HG02759 (cell line): Measurements from ENCODE around the gene GID4.
A peak's percentile ranks its signal among the peaks of the same experiment; 100 is the strongest.
"Not testable (repeated sequence)": the region's sequence is repeated elsewhere in the genome, so short reads cannot be mapped to it uniquely, and the experiment has no call there.

Experiments used
- ATAC-seq: cut with Tn5 transposase; IDR thresholded peaks from one replicate; pipeline ENCODE4 v1.9.1; 2021; ENCODE audit warnings: mild to moderate bottlenecking, moderate library complexity; ENCODE audit not compliant: unreplicated experiment

The GID4 gene

GRCh38 chr17:18038861-18039534, at the start of gene GID4, which contains the start of gene ATPAF2:
TSS of gene GID4 (plus strand) at chr17:18039408. CDS start at chr17:18039465, 57 bp downstream.
TSS of gene ATPAF2 (minus strand) at chr17:18039168. CDS start at chr17:18039013, 155 bp downstream.
- ATAC-seq, result peak; percentile 93

GRCh38 chr17:17989618-17990017, 49.6 kb upstream of the GID4 start:
- no peak for ATAC-seq

DNA sequence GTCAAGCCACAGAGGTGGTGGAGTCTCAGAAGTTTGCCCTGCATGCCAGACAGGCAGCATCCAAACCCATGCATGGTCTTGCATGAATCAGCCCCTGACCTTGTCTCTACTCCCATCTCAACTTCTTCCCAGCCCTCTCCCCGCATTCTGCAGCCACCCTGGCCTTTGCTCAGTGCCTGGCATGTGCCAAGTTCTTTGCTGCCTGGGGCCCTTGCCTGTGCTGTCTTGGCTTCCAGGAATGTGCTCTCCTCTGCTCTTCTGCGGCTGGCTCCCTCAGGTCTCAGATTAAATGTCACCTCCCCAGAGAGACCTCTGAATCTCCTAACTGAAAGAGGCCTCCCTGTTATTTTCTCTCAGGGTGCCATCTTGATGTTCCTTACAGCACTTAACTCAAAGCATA, 48.9 kb upstream of the GID4 start:
- no peak for ATAC-seq

DNA sequence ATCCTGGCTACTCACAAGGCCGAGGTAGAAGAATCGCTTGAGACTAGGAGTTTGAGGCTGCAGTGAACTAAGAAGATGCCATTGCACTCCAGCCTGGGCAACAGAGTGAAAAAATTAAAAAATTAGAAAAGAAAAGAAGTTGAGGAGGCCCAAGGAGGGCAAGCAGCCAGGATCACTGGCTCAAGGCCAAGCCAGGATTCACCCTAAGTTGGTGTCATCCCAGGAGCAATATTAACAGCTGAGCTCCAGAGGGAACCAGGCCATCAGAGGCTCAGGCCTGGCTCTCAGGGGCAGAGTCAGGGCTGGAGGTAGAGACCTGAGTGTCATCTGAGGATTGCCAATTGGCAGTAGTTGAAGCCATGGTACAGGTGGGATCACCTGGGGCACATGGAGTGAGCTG, 45.8 kb upstream of the GID4 start:
- ATAC-seq, result no peak

- no peak for ATAC-seq
Measured at GRCh38 chr17:17993852-17994251, 45.4 kb upstream of the GID4 start.

- no peak for ATAC-seq
Measured at GRCh38 chr17:17994271-17995069, 44.7 kb upstream of the GID4 start.

GRCh38 chr17:17995887-17996286, 43.3 kb upstream of the GID4 start:
- ATAC-seq, result not testable (repeated sequence)

DNA sequence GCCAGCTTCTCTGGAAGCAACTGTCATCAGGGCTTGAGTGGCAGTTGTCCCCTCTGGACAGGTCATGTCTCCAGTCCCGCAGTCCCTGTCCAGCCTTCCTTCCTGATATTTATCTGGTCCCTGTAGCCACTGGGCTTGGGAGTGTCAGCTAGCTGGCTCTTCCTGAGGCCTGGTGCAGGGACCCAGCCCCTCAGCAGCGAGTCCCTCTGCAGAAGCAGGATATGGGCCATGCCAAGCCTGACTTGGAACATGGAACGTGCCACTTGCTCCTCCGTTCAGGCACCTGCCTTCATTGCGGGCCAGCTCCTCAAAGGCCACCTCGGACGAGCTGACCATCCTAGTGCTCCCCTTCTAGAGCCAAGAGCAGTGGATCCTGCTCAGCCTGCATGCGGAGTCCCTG, 40.3 kb upstream of the GID4 start:
- no peak for ATAC-seq

GRCh38 chr17:17999364-18000029, 39.7 kb upstream of the GID4 start:
- no peak for ATAC-seq

GRCh38 chr17:18000030-18000408, 39.2 kb upstream of the GID4 start:
- ATAC-seq, result no peak

DNA sequence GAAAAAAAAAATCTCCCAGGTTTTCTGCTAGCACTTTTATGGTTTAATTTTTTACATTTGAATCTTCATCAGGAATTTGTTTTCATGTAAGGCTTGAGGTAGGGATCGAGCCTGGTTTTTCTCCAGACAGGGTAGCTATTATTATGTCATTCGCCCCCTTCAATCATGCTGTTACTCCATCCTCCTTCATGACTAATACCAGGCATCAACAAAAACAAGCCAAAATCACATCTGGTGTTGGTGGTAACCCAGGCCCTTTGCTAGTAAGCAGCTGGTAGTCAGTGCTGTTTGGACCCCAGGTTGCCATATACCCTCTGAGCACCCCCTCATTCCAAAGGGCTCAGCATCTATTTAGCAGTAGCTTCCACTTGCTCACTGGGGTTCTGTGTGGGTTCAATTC, 37.0 kb upstream of the GID4 start:
- ATAC-seq, result no peak

GRCh38 chr17:18004345-18004744, 34.9 kb upstream of the GID4 start:
- no peak for ATAC-seq

DNA sequence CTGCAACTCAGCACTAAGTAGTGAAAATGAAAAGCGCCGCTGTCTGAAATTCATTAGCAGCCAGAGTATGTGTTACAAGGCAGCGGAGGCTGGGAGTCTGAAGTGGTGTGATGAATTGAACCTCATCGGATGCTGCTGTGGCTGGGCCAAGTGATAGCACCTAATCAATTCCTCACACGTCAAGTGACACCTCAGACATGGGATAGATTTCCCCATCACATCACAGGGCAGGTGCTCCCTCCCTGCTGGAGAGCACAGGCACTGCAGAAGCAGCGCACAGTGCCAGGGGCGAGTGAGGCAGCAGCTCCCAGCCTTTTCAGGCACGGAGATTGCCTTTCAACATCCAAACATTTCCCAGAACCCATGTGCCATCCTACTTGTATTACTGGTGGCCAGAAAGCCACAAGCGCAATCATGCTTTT, 34.3 kb upstream of the GID4 start:
- no peak for ATAC-seq

DNA sequence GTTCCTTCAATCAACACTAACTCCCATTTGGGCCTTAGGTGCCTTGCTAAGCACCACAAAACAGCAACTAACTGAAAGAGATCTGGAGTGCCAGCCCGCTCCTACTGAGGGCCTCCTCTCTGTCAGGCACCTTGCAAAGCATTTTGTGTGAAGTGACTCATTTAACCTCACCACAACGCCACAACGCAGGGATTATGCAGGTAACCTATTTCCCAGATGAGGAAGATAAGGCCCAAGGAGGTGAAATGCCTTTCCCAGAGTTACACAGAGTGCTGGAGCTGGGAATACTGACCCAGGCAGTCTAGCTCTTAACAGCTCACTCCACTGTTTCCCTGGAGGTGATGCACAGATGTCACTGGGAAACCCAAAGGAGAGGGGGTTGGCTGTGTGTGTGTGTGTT, 33.7 kb upstream of the GID4 start:
- no peak for ATAC-seq

DNA sequence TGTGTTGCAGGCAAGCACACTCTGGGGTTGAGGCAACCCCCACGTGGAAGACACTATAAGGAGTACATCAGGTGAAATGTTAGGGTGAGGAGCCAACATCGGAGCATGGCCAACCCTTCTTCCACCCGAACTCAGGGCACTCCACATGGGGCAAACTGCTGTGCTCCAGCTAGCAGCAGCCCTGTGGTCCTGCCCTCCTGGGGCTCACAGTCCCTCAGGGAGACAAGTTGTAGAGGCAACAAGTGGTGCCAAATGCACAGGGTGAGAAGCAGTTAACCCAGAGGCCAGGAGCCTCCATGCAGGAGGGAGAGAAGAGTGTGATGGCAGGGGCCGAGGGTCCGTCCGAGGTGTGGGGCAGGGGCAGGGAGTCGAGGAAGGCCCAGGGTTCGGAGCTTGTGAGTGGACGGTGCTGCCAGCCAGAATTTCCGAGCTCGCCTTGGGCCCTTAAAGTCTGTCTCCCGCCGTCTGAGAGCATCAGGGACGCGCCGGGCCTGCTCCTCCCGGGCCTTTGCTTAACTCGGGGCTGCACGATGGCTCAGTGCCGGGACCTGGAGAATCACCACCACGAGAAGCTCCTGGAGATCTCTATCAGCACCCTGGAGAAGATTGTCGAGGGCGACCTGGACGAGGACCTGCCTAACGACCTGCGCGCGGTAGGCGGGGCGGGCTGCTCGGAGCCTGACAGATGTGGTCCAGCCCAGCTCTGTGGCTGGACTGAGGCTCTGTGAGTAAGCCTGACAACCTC, 32.5 kb upstream of the GID4 start:
- ATAC-seq, result no peak

GRCh38 chr17:18008496-18009268, 30.5 kb upstream of the GID4 start:
- no peak for ATAC-seq

DNA sequence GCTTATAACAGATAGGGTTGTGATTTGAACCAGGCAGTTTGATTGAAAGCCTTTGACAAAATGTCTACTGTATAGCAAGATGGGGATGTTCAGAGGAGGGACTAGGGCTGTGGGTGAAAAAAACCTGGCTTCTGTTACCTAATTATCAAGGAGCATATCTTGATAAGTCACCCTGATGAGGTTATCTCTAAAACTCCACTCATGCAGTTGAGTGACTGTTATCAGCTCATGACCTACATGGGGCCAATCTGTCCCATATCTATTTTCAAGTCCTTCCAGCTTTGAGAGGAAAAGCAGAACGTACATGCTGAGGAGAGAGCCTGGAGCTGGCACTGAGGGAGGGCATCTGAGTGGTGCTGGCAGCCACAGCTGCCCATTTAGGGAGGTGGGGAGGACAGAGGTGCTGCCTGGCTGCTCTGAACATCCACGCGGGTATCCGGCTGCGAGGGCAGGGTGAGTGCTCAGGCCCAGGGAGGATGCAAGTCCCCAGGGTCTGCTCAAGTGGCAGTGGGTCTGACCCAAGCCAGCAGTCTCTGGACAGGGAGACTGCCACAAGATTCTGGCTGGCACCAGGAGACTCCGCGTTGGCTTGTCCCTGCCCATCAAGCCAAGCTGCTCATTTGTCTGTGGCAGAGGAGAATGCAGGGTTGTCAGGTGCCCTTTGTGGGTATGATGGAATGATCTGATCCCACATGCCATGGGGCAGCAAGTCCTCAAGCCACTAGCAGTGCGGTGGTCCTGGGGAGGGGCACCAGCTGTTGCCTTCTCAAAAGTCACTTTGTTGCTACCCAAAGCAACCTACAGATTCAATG, 29.4 kb upstream of the GID4 start:
- ATAC-seq, result no peak

- ATAC-seq, result no peak
Measured at GRCh38 chr17:18011286-18011685, 27.9 kb upstream of the GID4 start.

DNA sequence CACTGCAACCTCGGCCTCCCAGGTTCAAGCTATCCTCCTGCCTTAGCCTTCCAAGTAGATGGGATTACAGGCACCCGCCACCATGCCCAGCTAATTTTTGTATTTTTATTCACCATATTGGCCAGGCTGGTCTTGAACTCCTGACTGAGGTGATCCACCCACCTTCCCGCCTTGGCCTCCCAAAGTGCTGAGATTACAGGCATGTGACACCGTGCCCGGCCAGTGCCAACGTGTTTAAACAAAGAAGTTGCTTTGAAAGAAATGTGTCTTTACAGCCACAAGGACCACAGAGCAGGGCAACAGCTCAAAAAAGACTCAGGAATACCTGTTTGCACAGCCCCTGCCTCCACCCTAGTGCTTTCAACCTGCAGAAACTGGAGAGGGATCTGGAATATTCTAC, 25.2 kb upstream of the GID4 start:
- no peak for ATAC-seq

- no peak for ATAC-seq
Measured at GRCh38 chr17:18015593-18015992, 23.6 kb upstream of the GID4 start.
